ENCODE results near the gene ADGRG1. TPM values are rescaled to one million over a fixed set of nuclear protein-coding genes. Genes with fewer than 3 reads are reported as not detected.

ADGRG1 gene
- total RNA-seq, 6 experiments from 2014 or later: 1.8 to 4.2 (median 3.4) TPM

- Histone ChIP-seq H3K27me3 (no peaks in the 10 kb centered on the region), H3K9me3 (no peaks in the 10 kb centered on the region), H3K27ac (no peak overlapping the region), H3K4me3 (no peak overlapping the region), H3K36me3 (no peaks in the 10 kb centered on the region), H3K4me1 (no peaks in the 10 kb centered on the region)
- DNase-seq (no peak), ATAC-seq (no peak)
- WGBS (ENCODE audit: insufficient coverage, low coverage, low lambda C conversion rate, missing lambda C conversion rate): 55% methylated on average over 7 of the region's 7 CpGs
- intact Hi-C loops (cut with DNase I): no loop called here
- no peak for TF ChIP-seq POLR2A (IDR thresholded peaks at IDR 0.05)
- TF ChIP-seq, protein P1, sequence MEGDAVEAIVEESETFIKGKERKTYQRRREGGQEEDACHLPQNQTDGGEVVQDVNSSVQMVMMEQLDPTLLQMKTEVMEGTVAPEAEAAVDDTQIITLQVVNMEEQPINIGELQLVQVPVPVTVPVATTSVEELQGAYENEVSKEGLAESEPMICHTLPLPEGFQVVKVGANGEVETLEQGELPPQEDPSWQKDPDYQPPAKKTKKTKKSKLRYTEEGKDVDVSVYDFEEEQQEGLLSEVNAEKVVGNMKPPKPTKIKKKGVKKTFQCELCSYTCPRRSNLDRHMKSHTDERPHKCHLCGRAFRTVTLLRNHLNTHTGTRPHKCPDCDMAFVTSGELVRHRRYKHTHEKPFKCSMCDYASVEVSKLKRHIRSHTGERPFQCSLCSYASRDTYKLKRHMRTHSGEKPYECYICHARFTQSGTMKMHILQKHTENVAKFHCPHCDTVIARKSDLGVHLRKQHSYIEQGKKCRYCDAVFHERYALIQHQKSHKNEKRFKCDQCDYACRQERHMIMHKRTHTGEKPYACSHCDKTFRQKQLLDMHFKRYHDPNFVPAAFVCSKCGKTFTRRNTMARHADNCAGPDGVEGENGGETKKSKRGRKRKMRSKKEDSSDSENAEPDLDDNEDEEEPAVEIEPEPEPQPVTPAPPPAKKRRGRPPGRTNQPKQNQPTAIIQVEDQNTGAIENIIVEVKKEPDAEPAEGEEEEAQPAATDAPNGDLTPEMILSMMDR (IDR thresholded peaks at IDR 0.05): no peak
These were observed 408 bp downstream of the ADGRG1 start for GRCh38 chr16:57628783-57629293.

DNA sequence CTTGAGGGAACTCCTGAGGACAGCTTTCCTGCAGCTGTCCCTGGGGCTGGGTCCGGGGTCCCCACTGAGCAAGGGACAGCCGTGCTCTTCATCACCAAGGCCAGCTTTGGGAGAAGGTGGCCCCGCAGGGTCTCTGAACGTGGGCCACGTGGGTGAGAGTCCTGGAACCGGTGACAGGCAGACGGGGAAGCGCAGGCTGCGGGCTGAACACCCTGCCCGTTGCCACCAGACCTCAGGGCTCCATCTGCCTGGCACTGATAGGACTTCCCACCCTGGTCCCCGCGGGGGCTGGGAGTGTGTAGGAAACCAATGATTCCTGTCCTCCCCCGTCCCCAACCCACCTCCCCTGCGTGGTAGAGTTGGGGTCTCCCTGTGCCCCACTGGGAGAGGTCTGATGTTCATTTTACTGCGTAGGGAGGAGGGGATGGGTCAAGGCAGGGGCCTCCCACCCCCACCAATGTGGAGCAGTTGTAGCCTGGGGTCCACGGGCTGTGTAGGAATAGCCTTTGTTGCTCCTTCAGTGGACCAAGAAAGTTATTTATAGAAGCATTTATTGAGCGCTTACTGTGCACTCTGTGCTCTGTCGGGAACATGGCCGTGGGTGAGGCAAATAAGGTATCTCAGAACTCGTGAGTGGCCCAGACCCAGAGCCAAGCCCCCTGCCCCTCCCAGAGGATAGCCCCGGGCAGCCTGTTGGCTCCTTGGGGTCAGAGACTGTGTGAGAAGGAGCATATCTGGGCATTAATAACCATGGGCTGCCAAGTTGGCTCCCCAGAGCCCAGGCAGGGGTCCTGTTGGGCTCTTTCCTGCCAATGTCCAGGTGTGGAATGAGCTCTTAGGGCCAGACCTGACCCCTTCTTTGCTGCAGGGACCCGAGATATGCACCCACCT, 1.3 kb downstream of the ADGRG1 start:
- Histone ChIP-seq H3K27me3 (no peaks in the 10 kb centered on the region), H3K4me3 (no peak overlapping the region), H3K27ac (no peak overlapping the region), H3K36me3 (no peaks in the 10 kb centered on the region), H3K9me3 (no peaks in the 10 kb centered on the region), H3K4me1 (peaks cover 0 to under 1% (median 0%) of the 10 kb centered on the region in 4 donors)
- 52% methylated on average over 5 of the region's 22 CpGs for WGBS (ENCODE audit: insufficient coverage, low coverage, low lambda C conversion rate, missing lambda C conversion rate)
- TF ChIP-seq, protein P1 (IDR thresholded peaks at IDR 0.05): no peak
- TF ChIP-seq POLR2A (IDR thresholded peaks at IDR 0.05): no peak
- intact Hi-C loops (cut with DNase I): no loop called here
- no peak for ATAC-seq
- no peak for DNase-seq

GRCh38 chr16:57630407-57630797, 2.0 kb downstream of the ADGRG1 start:
- no peak for TF ChIP-seq POLR2A (IDR thresholded peaks at IDR 0.05)
- TF ChIP-seq, protein P1 (IDR thresholded peaks at IDR 0.05): no peak
- 64% methylated on average over 9 of the region's 10 CpGs for WGBS (ENCODE audit: insufficient coverage, low coverage, low lambda C conversion rate, missing lambda C conversion rate)
- H3K9me3 ChIP-seq: no peaks in the 10 kb centered on the region
- intact Hi-C loops (cut with DNase I): no loop called here
- ATAC-seq (no peak), DNase-seq (no peak)
- H3K4me3 ChIP-seq: no peak overlapping the region
- no peak overlapping the region for H3K27ac ChIP-seq
- no peaks in the 10 kb centered on the region for H3K27me3 ChIP-seq
- no peaks in the 10 kb centered on the region for H3K36me3 ChIP-seq
- H3K4me1 ChIP-seq: peaks cover 0 to 6% (median 0%) of the 10 kb centered on the region in 4 donors

GRCh38 chr16:57630931-57631845, 2.8 kb downstream of the ADGRG1 start:
- Histone ChIP-seq H3K27ac (no peak overlapping the region), H3K9me3 (no peaks in the 10 kb centered on the region), H3K27me3 (no peaks in the 10 kb centered on the region), H3K4me3 (no peak overlapping the region), H3K36me3 (no peaks in the 10 kb centered on the region), H3K4me1 (peaks cover 0 to 12% (median 0%) of the 10 kb centered on the region in 4 donors)
- intact Hi-C loops (cut with DNase I): no loop called here
- no peak for TF ChIP-seq POLR2A (IDR thresholded peaks at IDR 0.05)
- TF ChIP-seq, protein P1 (IDR thresholded peaks at IDR 0.05): no peak
- DNase-seq (no peak), ATAC-seq (no peak)
- WGBS (ENCODE audit: insufficient coverage, low coverage, low lambda C conversion rate, missing lambda C conversion rate): 66% methylated on average over 7 of the region's 21 CpGs
